Sigmoid colon (tissue), 3 donors: ENCODE measurements around the gene STX2.

ENCODE experiments used
- CTCF ChIP-seq, 4 experiments: fragments of 450-650 bp in 3 of 4; fragments of 200-600 bp in 1 of 4; IDR thresholded peaks; one replicate each; pipeline ENCODE4 v1.5.1; 2016 to 2019; ENCODE audit warnings: antibody characterized with exemption in 4 of 4, mild to moderate bottlenecking in 3 of 4, moderate library complexity in 2 of 4
- POLR2A ChIP-seq, 2 donors: fragments of 450-650 bp; IDR thresholded peaks; one replicate each; pipeline ENCODE4 v1.6.1; 2016; ENCODE audit warnings: antibody characterized with exemption in 2 of 2, mild to moderate bottlenecking in 2 of 2, moderate library complexity in 2 of 2

- TF ChIP-seq CTCF (IDR thresholded peaks at IDR 0.05), result no peak
- TF ChIP-seq POLR2A (IDR thresholded peaks at IDR 0.05), result no peak
Observed at GRCh38 chr12:130770413-130771028, 68.5 kb downstream of the STX2 start.
